ENCODE data around the gene FOSB.

- no peak for TF ChIP-seq EP300 (IDR thresholded peaks at IDR 0.05)
- TF ChIP-seq POLR2AphosphoS5 (IDR thresholded peaks at IDR 0.05), result no peak
- TF ChIP-seq, protein P1, sequence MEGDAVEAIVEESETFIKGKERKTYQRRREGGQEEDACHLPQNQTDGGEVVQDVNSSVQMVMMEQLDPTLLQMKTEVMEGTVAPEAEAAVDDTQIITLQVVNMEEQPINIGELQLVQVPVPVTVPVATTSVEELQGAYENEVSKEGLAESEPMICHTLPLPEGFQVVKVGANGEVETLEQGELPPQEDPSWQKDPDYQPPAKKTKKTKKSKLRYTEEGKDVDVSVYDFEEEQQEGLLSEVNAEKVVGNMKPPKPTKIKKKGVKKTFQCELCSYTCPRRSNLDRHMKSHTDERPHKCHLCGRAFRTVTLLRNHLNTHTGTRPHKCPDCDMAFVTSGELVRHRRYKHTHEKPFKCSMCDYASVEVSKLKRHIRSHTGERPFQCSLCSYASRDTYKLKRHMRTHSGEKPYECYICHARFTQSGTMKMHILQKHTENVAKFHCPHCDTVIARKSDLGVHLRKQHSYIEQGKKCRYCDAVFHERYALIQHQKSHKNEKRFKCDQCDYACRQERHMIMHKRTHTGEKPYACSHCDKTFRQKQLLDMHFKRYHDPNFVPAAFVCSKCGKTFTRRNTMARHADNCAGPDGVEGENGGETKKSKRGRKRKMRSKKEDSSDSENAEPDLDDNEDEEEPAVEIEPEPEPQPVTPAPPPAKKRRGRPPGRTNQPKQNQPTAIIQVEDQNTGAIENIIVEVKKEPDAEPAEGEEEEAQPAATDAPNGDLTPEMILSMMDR (IDR thresholded peaks at IDR 0.05), result no peak
Observed at GRCh38 chr19:45502111-45502510, 34.3 kb downstream of the FOSB start.

Measured in esophagus muscularis mucosa (tissue), 4 donors.